Sigmoid colon (tissue), 7 donors: ENCODE measurements around the gene PRPF38A. TPM values are rescaled to one million over a fixed set of nuclear protein-coding genes. Genes with fewer than 3 reads are reported as not detected.

Experiments used
- DNase-seq: peaks from one replicate; pipeline ENCODE4 v3.0.0-alpha.2; 2019
- H3K27ac ChIP-seq, 4 donors: fragments of 200-600 bp; sonication (generic); one replicate each; pipeline ENCODE4 v1.5.1; 2016 to 2019; ENCODE audit warnings: mild to moderate bottlenecking in 1 of 4
- H3K27me3 ChIP-seq, 3 donors: fragments of 200-600 bp; sonication (generic); one replicate each; pipeline ENCODE4 v1.5.1; 2019; ENCODE audit warnings: mild to moderate bottlenecking in 1 of 3
- H3K36me3 ChIP-seq, 4 donors: fragments of 200-600 bp; sonication (generic); one replicate each; pipeline ENCODE4 v1.5.1; 2016 to 2019
- H3K4me1 ChIP-seq, 4 donors: fragments of 200-600 bp; sonication (generic); one replicate each; pipeline ENCODE4 v1.5.1; 2017 to 2019
- H3K4me3 ChIP-seq, 4 donors: fragments of 200-600 bp; sonication (generic); one replicate each; pipeline ENCODE4 v1.5.1; 2017 to 2019; ENCODE audit warnings: mild to moderate bottlenecking in 2 of 4, moderate library complexity in 1 of 4
- H3K9me3 ChIP-seq, 4 donors: fragments of 200-600 bp in 3 of 4; sonication (generic) in 3 of 4; one replicate each; pipeline versions ENCODE4 v1.5.1 to v1.6.1; 2013 to 2019
- CTCF ChIP-seq, 4 experiments: fragments of 450-650 bp in 3 of 4; fragments of 200-600 bp in 1 of 4; IDR thresholded peaks; one replicate each; pipeline ENCODE4 v1.5.1; 2016 to 2019; ENCODE audit warnings: antibody characterized with exemption in 4 of 4, mild to moderate bottlenecking in 3 of 4, moderate library complexity in 2 of 4
- EP300 ChIP-seq, 4 donors: sonication (generic); formaldehyde crosslinking; IDR thresholded peaks; one replicate each; pipeline ENCODE4 v1.6.1; 2017; ENCODE audit warnings: antibody characterized with exemption in 4 of 4
- POLR2A ChIP-seq, 2 donors: fragments of 450-650 bp; IDR thresholded peaks; one replicate each; pipeline ENCODE4 v1.6.1; 2016; ENCODE audit warnings: antibody characterized with exemption in 2 of 2, mild to moderate bottlenecking in 2 of 2, moderate library complexity in 2 of 2
- POLR2AphosphoS5 ChIP-seq, 4 donors: sonication (generic); formaldehyde crosslinking; IDR thresholded peaks; one replicate each; pipeline ENCODE4 v1.6.1; 2017; ENCODE audit warnings: antibody characterized with exemption in 4 of 4
- WGBS, 2 donors: extraction: QIAGEN DNeasy Blood & Tissue Kit; methylation state at CpG; one replicate each; pipeline ENCODE4 v1.1.7; 2013; 5-methylcytosine and 5-hydroxymethylcytosine counted together
- intact Hi-C: fragments of 100-400 bp; cut with DNase I; formaldehyde crosslinking; loops from one replicate; pipeline ENCODE4 v1.15.1; 2023
- polyA plus RNA-seq, 3 donors: library from polyadenylated mRNA; stranded (reverse); fragments of 200-250 nt; gene quantifications; one replicate each; pipeline ENCODE4 v1.2.3, GENCODE V29; 2013
- total RNA-seq, 4 donors: library from RNA; depleted of rRNA; stranded (reverse); fragments of >200 nt; gene quantifications; one replicate each; pipeline ENCODE4 v1.1.0, GENCODE V29; 2016
- donor health status: healthy with polysubstance abuse.
- donor health status: Bipolar disorder and iron deficiency.
- donor health status: healthy.

Gene PRPF38A
- total and polyA plus RNA-seq, 7 donors: 12.4 to 29.8 (median 18.8) TPM

GRCh38 chr1:52364235-52364839 lies 40.1 kb upstream of the PRPF38A start:
- Histone ChIP-seq H3K27me3 (no peaks in the 10 kb centered on the region), H3K36me3 (peaks cover 25 to 36% (median 35%) of the 10 kb centered on the region in 4 donors), H3K4me1 (peaks cover 0 to 24% (median 21%) of the 10 kb centered on the region in 4 donors), H3K27ac (peak overlapping the region; percentile 93 to 96 (median 94)), H3K9me3 (no peaks in the 10 kb centered on the region), H3K4me3 (no peak overlapping the region)
- no peak for DNase-seq
- no peak for TF ChIP-seq POLR2A (IDR thresholded peaks at IDR 0.05)
- TF ChIP-seq CTCF (IDR thresholded peaks at IDR 0.05): no peak
- no peak for TF ChIP-seq POLR2AphosphoS5 (IDR thresholded peaks at IDR 0.05)
- TF ChIP-seq EP300 (IDR thresholded peaks at IDR 0.05): no peak
- 78 to 84% methylated on average over 5 of the region's 5 CpGs for WGBS, 2 donors
- intact Hi-C loops: loop anchor here (1.0 kb wide), 1 partner anchor 9 kb away; no protein-coding TSS in a partner anchor

- peak overlapping the region; percentile 93 to 96 (median 94) for H3K27ac ChIP-seq
- WGBS, 2 donors: 7 to 9% methylated on average over 22 of the region's 22 CpGs
- peaks cover 0 to 24% (median 21%) of the 10 kb centered on the region in 4 donors for H3K4me1 ChIP-seq
- H3K27me3 ChIP-seq: no peaks in the 10 kb centered on the region
- DNase-seq: peak; percentile 87
- no peaks in the 10 kb centered on the region for H3K9me3 ChIP-seq
- TF ChIP-seq EP300 (IDR thresholded peaks at IDR 0.05) (peak in 1 of 4 donors; percentile 15), POLR2AphosphoS5 (IDR thresholded peaks at IDR 0.05) (peak in 3 of 4 donors; percentile 40 to 70 (median 58)), POLR2A (IDR thresholded peaks at IDR 0.05) (no peak), CTCF (IDR thresholded peaks at IDR 0.05) (no peak)
- peaks cover 17 to 28% (median 26%) of the 10 kb centered on the region in 4 donors for H3K36me3 ChIP-seq
- H3K4me3 ChIP-seq: peak overlapping the region; percentile 80 to 96 (median 95)
- intact Hi-C loops: loop anchor here (5.0 kb wide), 1 partner anchor 223 kb away; the partner anchor contains the start of gene ZFYVE9
These were observed 39.2 kb upstream of the PRPF38A start for GRCh38 chr1:52365071-52365745.

GRCh38 chr1:52365746-52366516 lies 38.5 kb upstream of the PRPF38A start, which contains the start of gene CC2D1B:
CC2D1B (minus strand) TSS chr1:52366205; CDS start chr1:52364620, 1,585 bp downstream.
- intact Hi-C loops: loop anchor here (5.0 kb wide), 1 partner anchor 224 kb away; the partner anchor contains the start of gene ZFYVE9

More at GRCh38 chr1:52365746-52366516, 38.5 kb upstream of the PRPF38A start, which contains the start of gene CC2D1B:
- peak in 1 of 4 experiments; percentile 32 for TF ChIP-seq CTCF (IDR thresholded peaks at IDR 0.05)
- TF ChIP-seq EP300 (IDR thresholded peaks at IDR 0.05): peak in 1 of 4 donors; percentile 44
- peak; percentile 78 to 79 for TF ChIP-seq POLR2A (IDR thresholded peaks at IDR 0.05)
- peak; percentile 92 to 96 (median 94) for TF ChIP-seq POLR2AphosphoS5 (IDR thresholded peaks at IDR 0.05)
- Histone ChIP-seq H3K27ac (peak within 1 kb of the TSS; percentile 93 to 96 (median 94)), H3K4me3 (peak within 1 kb of the TSS; percentile 80 to 96 (median 95)), H3K9me3 (no peaks in the 10 kb centered on the region), H3K27me3 (no peaks in the 10 kb centered on the region), H3K36me3 (peaks cover 11 to 20% (median 19%) of the 10 kb centered on the region in 4 donors), H3K4me1 (peaks cover 0 to 24% (median 21%) of the 10 kb centered on the region in 4 donors)
- peak; percentile 99 for DNase-seq
- WGBS, 2 donors: 0 to 1% methylated on average over 92 of the region's 92 CpGs
